Neutrophil (primary cell): ENCODE data around the gene PRDM10.

ENCODE experiments used
- H3K27ac ChIP-seq: fragments of 200-600 bp; sonication (generic); 2 replicates; pipeline ENCODE4 v1.5.1; 2016; ENCODE audit warnings: mild to moderate bottlenecking, moderate library complexity
- H3K27me3 ChIP-seq: fragments of 200-600 bp; sonication (generic); 2 replicates; pipeline ENCODE4 v1.6.0; 2016; ENCODE audit warnings: mild to moderate bottlenecking
- H3K36me3 ChIP-seq: fragments of 200-600 bp; sonication (generic); 2 replicates; pipeline ENCODE4 v1.5.1; 2017
- H3K4me1 ChIP-seq, 2 experiments: fragments of 200-600 bp in 1 of 2; sonication (generic) in 1 of 2; 1 replicate in 1 of 2; 2 replicates in 1 of 2; pipeline versions ENCODE4 v1.5.1 to v1.6.1; 2013 to 2016; ENCODE audit warnings: low read depth in 1 of 2, low read length in 1 of 2, mild to moderate bottlenecking in 1 of 2, moderate library complexity in 1 of 2; ENCODE audit not compliant: control insufficient read depth in 1 of 2, insufficient read depth in 1 of 2
- H3K4me3 ChIP-seq, 2 experiments: fragments of 200-600 bp in 1 of 2; sonication (generic) in 1 of 2; 1 replicate in 1 of 2; 2 replicates in 1 of 2; pipeline ENCODE4 v1.5.1; 2013 to 2016; ENCODE audit warnings: low read depth in 1 of 2, low read length in 1 of 2, mild to moderate bottlenecking in 1 of 2, moderate library complexity in 1 of 2
- H3K9me3 ChIP-seq: fragments of 200-600 bp; sonication (generic); 2 replicates; pipeline ENCODE4 v1.5.1; 2016
- TF ChIP-seq, protein P1 (sequence below): fragments of 200-600 bp; sonication (generic); IDR thresholded peaks from 2 replicates; pipeline ENCODE4 v1.5.1; 2016; ENCODE audit warnings: antibody characterized with exemption

PRDM10 gene

DNA sequence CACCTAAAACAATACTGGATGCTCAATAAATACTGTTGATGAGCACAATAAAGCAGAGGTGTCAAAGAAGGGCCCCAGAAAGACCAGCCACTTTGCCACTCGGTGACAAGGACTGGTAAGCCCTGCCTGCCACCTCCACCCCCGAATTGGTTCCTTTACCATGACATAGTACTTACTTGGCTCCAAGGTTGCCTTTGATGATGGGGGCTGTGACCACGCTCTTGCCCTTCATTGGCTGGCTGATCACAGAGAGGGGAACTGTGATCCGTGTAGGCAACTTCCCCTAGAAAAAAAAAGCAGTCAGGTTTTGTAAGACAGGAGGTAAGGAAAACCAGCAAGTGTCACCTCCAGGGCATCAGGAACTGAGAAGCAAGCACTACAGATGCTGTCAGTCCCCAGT, 136.9 kb downstream of the PRDM10 start:
- H3K27ac ChIP-seq: no peak overlapping the region
- peaks cover 90% of the 10 kb centered on the region for H3K36me3 ChIP-seq
- no peaks in the 10 kb centered on the region for H3K9me3 ChIP-seq
- peaks cover 5 to 19% of the 10 kb centered on the region in 2 experiments for H3K4me1 ChIP-seq
- no peaks in the 10 kb centered on the region for H3K27me3 ChIP-seq
- no peak overlapping the region for H3K4me3 ChIP-seq
- TF ChIP-seq, protein P1, sequence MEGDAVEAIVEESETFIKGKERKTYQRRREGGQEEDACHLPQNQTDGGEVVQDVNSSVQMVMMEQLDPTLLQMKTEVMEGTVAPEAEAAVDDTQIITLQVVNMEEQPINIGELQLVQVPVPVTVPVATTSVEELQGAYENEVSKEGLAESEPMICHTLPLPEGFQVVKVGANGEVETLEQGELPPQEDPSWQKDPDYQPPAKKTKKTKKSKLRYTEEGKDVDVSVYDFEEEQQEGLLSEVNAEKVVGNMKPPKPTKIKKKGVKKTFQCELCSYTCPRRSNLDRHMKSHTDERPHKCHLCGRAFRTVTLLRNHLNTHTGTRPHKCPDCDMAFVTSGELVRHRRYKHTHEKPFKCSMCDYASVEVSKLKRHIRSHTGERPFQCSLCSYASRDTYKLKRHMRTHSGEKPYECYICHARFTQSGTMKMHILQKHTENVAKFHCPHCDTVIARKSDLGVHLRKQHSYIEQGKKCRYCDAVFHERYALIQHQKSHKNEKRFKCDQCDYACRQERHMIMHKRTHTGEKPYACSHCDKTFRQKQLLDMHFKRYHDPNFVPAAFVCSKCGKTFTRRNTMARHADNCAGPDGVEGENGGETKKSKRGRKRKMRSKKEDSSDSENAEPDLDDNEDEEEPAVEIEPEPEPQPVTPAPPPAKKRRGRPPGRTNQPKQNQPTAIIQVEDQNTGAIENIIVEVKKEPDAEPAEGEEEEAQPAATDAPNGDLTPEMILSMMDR: no peak

DNA sequence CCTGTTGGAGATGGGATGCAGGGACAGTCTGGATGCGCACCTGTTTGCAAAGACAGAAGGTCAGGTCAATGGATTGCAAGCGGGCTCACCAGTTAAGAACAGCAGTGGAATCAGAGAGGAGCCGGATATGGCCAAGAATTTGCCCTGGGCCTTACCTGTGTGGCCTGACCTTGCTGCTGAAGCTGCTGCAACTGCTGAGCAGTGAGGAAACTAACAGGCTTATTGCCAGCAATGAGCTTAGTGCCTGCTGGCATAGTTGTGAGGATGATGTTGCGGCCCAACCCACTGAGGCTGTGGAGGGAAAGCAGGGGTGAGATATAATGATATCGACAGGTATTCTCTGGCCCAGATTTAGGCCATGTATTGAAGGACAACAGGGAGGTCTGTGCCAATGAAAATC, 137.8 kb downstream of the PRDM10 start:
- Histone ChIP-seq H3K4me3 (no peak overlapping the region), H3K4me1 (peaks cover 5 to 19% of the 10 kb centered on the region in 2 experiments), H3K27me3 (no peaks in the 10 kb centered on the region), H3K9me3 (no peaks in the 10 kb centered on the region), H3K27ac (no peak overlapping the region), H3K36me3 (peaks cover 90% of the 10 kb centered on the region)
- TF ChIP-seq, protein P1: no peak

DNA sequence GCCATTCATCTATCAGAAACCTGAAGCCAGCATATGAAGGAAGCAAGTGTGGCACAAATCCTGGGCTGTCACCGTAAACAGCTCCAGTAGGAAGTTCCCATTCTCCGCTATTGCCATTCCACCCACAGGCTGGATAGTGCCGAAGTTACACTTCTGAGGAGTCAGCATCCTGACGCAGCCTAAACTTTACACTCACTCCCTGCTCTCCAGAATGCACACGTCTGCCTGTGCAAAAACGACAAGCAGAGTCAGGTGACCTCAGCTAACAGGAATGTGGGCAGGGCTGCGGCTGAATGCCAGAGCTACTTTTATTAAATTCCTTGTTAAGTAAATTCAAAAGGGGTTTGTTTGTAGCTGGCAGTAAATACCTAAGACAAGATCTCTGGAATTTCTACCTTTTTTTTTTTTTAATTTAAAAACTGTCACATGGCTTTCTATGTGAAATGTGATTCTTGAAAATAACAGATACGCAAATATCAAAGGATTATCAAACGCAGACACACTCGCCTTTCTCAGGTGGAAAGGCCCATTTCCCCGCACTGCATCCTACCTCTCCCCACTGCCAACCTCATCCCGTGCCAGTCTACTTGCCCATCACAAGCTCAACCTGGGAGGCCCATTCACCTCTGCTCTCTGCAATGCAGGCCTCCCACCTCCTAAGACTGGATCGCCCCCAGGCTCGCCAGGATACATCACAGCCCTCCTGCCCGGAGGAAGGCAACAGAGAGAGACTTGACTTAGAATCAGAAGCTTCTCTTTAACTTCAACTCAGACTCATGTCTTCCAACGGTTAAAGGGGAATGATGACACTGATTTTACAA, 140.7 kb downstream of the PRDM10 start:
- TF ChIP-seq, protein P1: no peak
- no peak overlapping the region for H3K27ac ChIP-seq
- H3K4me1 ChIP-seq: peaks cover 5 to 16% of the 10 kb centered on the region in 2 experiments
- H3K36me3 ChIP-seq: peaks cover 86% of the 10 kb centered on the region
- no peaks in the 10 kb centered on the region for H3K9me3 ChIP-seq
- no peak overlapping the region for H3K4me3 ChIP-seq
- no peaks in the 10 kb centered on the region for H3K27me3 ChIP-seq

DNA sequence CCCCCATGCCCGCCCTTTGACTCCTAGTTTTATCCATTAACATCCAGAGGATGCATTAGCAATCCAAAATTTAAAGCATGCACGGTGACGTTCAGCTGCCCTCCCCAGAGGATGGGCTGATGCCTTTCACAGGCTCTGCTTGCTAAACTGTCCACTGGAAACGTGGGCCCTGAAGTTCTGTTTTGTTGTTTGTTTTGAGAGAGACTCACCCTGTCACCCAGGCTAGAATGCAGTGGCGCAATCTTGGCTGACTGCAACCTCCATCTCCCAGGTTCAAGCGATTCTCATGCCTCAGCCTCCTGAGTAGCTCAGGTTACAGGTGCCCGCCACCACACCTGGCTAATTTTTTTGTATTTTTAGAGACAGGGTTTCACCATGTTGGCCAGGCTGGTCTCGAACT, 146.6 kb downstream of the PRDM10 start:
- H3K4me3 ChIP-seq: no peak overlapping the region
- TF ChIP-seq, protein P1: no peak
- peaks cover 33% of the 10 kb centered on the region for H3K36me3 ChIP-seq
- H3K9me3 ChIP-seq: no peaks in the 10 kb centered on the region
- no peak overlapping the region for H3K27ac ChIP-seq
- H3K27me3 ChIP-seq: no peaks in the 10 kb centered on the region
- peaks cover 17 to 24% of the 10 kb centered on the region in 2 experiments for H3K4me1 ChIP-seq

DNA sequence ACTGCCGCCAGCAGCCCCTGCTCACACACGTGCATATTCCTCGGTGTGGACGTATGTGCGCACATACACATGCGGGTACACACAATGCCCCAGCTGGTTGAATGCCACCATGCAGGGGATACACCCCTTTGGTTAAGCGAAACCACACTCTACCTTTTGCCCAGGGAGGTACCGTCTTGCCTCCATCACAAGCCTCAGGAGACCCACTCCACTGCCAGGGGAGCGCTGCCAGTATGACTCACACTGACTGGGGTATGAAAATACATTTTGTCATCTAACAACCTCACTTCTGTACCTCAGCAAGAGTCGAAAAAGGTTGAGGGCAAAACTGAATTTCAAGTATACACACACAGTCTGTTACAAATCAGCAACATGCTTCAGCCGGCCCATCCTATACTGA, 147.5 kb downstream of the PRDM10 start:
- H3K9me3 ChIP-seq: no peaks in the 10 kb centered on the region
- no peaks in the 10 kb centered on the region for H3K27me3 ChIP-seq
- peaks cover 24% of the 10 kb centered on the region for H3K36me3 ChIP-seq
- TF ChIP-seq, protein P1: no peak
- peaks cover 17 to 24% of the 10 kb centered on the region in 2 experiments for H3K4me1 ChIP-seq
- H3K27ac ChIP-seq: no peak overlapping the region
- H3K4me3 ChIP-seq: no peak overlapping the region
